Fibroblast of villous mesenchyme (primary cell): ENCODE results near the gene HUS1B. TPM values are rescaled to one million over a fixed set of nuclear protein-coding genes. Genes with fewer than 3 reads are reported as not detected.

ENCODE experiments used
- DNase-seq: peaks from one replicate; pipeline ENCODE4 v3.0.0-alpha.2; 2010; ENCODE audit warnings: low read depth
- H3K4me3 ChIP-seq: 2 replicates; pipeline ENCODE4 v1.5.1; 2011; ENCODE audit warnings: low read depth, mild to moderate bottlenecking, low read length
- total RNA-seq: library from RNA; depleted of rRNA; stranded (reverse); fragments of >200 nt; gene quantifications from 2 replicates; pipeline ENCODE4 v1.2.3, GENCODE V29; 2012
- TF ChIP-seq, protein P1 (sequence below): IDR thresholded peaks from 2 replicates; pipeline ENCODE4 v1.5.1; 2012; ENCODE audit warnings: low read depth, mild to moderate bottlenecking, low read length; ENCODE audit not compliant: insufficient read depth

The HUS1B gene
- total RNA-seq, 1 donor: 0.86 TPM

GRCh38 chr6:650098-650497 lies 6.8 kb downstream of the HUS1B start:
- DNase-seq: peak; percentile 70
- H3K4me3 ChIP-seq: no peak overlapping the region
- TF ChIP-seq, protein P1, sequence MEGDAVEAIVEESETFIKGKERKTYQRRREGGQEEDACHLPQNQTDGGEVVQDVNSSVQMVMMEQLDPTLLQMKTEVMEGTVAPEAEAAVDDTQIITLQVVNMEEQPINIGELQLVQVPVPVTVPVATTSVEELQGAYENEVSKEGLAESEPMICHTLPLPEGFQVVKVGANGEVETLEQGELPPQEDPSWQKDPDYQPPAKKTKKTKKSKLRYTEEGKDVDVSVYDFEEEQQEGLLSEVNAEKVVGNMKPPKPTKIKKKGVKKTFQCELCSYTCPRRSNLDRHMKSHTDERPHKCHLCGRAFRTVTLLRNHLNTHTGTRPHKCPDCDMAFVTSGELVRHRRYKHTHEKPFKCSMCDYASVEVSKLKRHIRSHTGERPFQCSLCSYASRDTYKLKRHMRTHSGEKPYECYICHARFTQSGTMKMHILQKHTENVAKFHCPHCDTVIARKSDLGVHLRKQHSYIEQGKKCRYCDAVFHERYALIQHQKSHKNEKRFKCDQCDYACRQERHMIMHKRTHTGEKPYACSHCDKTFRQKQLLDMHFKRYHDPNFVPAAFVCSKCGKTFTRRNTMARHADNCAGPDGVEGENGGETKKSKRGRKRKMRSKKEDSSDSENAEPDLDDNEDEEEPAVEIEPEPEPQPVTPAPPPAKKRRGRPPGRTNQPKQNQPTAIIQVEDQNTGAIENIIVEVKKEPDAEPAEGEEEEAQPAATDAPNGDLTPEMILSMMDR: no peak

DNA sequence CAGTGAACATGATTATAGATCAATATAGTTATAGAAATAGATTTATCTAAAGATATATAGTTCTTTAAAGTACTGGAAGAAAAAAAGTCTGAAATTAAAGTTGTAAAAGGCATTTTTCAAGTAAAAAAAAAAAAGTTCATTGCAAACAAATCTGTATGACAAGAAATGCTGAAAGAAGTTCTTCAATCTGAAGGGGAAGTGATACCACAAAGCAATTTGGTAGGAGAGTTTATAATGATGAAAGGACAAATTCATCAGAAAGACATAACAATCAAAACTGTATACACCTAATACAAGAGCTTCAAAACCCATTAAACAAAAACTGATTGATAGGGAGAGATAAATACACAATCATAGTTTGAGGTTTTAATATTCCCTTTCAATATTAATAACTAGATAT lies 14.1 kb downstream of the HUS1B start:
- TF ChIP-seq, protein P1: no peak
- DNase-seq: no peak
- H3K4me3 ChIP-seq: no peak overlapping the region

DNA sequence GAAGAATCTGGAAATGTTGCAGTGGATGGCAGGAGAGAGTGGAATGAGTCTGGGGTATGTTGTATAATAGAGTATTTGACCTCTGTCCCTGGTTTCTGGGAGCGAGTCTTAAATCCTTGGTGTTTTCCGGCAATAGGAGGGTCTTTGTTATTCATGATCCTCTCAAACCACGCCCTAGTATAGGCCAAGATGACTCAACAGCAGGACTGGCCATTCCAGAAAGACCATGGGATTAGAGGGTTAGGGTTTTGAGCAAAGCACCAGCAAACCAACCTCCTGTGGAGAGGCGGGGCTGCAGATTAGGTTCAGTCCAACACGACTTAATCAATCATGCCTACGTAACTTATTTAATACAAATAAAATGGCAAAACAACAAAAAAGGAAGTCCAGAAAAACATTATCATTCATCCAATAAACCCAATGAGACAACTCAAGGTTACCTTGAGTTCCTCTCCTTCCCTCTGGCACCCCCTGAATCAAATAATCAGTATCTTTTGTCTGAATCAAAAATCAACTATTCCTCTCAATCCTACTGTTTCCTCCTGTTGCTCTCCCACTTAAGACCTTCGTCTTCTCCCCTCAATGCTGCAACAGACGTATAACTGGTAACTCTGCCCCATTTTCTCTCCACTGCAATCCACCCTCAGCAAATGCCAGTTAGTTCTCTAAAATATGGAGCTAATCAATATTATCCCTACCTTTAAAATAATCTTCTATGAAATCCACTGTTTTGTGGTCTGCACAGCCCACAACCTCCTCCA lies 15.5 kb downstream of the HUS1B start:
- H3K4me3 ChIP-seq: no peak overlapping the region
- no peak for DNase-seq
- TF ChIP-seq, protein P1: no peak

DNA sequence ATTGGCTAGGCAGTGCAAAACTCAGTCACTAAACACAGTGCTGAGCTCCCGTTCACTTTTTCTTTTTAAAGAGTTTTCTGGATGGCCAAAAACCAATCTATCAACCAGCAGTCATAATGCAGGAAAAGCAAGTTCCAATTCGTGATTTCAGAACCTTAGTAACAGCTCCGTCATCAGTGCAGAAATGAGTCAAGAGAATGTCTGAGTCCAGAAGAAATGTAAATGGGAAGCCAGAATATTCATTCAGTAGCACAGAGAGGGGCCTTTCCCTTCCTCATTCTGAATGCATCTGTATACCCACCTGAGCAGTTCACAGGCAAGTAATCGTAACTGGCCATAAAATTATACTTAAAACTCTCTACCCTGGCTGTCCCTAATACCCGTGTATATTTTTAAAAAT lies 20.4 kb downstream of the HUS1B start:
- no peak overlapping the region for H3K4me3 ChIP-seq
- TF ChIP-seq, protein P1: no peak
- DNase-seq: no peak

DNA sequence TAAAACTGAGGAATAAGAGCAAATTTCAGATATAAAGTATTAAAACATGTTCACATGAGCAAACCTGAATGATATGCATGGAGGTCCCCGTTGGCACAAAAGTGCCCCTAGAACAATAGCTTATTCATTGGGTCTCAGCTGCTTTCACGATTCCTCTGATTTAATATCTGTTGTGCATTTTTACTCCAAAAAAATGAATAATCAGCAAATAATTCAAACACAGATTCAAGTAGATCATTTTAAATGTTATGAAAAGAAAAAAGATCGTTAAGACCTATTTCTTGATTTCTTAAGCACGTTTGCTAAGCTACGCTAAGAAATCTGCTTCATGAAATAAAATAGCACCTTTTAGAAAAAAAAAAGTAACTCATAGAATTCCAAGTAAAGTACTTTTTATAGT lies 21.7 kb downstream of the HUS1B start:
- no peak overlapping the region for H3K4me3 ChIP-seq
- TF ChIP-seq, protein P1: no peak
- no peak for DNase-seq

GRCh38 chr6:633611-634010 lies 23.3 kb downstream of the HUS1B start:
- DNase-seq: no peak
- H3K4me3 ChIP-seq: no peak overlapping the region
- TF ChIP-seq, protein P1: no peak

- no peak overlapping the region for H3K4me3 ChIP-seq
- TF ChIP-seq, protein P1: no peak
- DNase-seq: no peak
Observed at GRCh38 chr6:628766-629165, 28.1 kb downstream of the HUS1B start.
